DND-41 (cell line): ENCODE results near the gene DRAM2.
A peak's percentile ranks its signal among the peaks of the same experiment; 100 is the strongest.

ENCODE experiments used
- ATAC-seq: fragments of 200-7000 bp; cut with Tn5 transposase; 3 replicates; pipeline ENCODE4 v1.9.1; 2021; ENCODE audit warnings: low read depth; ENCODE audit not compliant: insufficient read depth
- DNase-seq: peaks from one replicate; pipeline ENCODE4 v3.0.0-alpha.2; 2020
- H2AFZ ChIP-seq: 2 replicates; pipeline ENCODE4 v1.6.0; 2012; ENCODE audit warnings: low read depth, low read length
- H3K27ac ChIP-seq: 2 replicates; pipeline ENCODE4 v1.5.1; 2012; ENCODE audit warnings: low read length, inconsistent platforms
- H3K27me3 ChIP-seq: fragments of 200-600 bp; sonication (generic); 2 replicates; pipeline ENCODE4 v1.6.0; 2012; ENCODE audit warnings: low read length, mild to moderate bottlenecking, inconsistent platforms; ENCODE audit not compliant: insufficient read depth, poor library complexity
- H3K36me3 ChIP-seq: 2 replicates; pipeline ENCODE4 v1.5.1; 2012; ENCODE audit warnings: low read length, inconsistent platforms; ENCODE audit not compliant: insufficient read depth
- H3K4me1 ChIP-seq: 2 replicates; pipeline ENCODE4 v1.5.1; 2012; ENCODE audit warnings: mild to moderate bottlenecking, low read length; ENCODE audit not compliant: insufficient read depth
- H3K4me2 ChIP-seq: 2 replicates; pipeline ENCODE4 v1.6.0; 2012; ENCODE audit warnings: mild to moderate bottlenecking, moderate library complexity, low read length, inconsistent platforms; ENCODE audit not compliant: insufficient read depth
- H3K4me3 ChIP-seq, 2 experiments: fragments of 200-600 bp in 1 of 2; shearing (Covaris generic) in 1 of 2; 2 replicates each; pipeline ENCODE4 v1.5.1; 2012 to 2016; ENCODE audit warnings: inconsistent platforms in 2 of 2, low read length in 2 of 2, mild to moderate bottlenecking in 2 of 2, low read depth in 1 of 2, moderate library complexity in 1 of 2
- H3K79me2 ChIP-seq: 2 replicates; pipeline ENCODE4 v1.6.0; 2012; ENCODE audit warnings: low read length, inconsistent platforms; ENCODE audit not compliant: insufficient read depth
- H3K9ac ChIP-seq: 2 replicates; pipeline ENCODE4 v1.6.0; 2012; ENCODE audit warnings: low read depth, mild to moderate bottlenecking, inconsistent platforms, low read length, moderate library complexity
- H3K9me3 ChIP-seq: 2 replicates; pipeline ENCODE4 v1.5.1; 2012; ENCODE audit warnings: low read length, moderate library complexity, mild to moderate bottlenecking, inconsistent platforms; ENCODE audit not compliant: insufficient read depth, severe bottlenecking
- H4K20me1 ChIP-seq: 2 replicates; pipeline ENCODE4 v1.6.0; 2012; ENCODE audit warnings: low read length; ENCODE audit not compliant: insufficient read depth
- EZH2 ChIP-seq: IDR thresholded peaks from 3 replicates; pipeline ENCODE4 v1.6.1; 2012; ENCODE audit warnings: borderline replicate concordance, low read depth, mild to moderate bottlenecking, moderate library complexity, low read length, inconsistent platforms; ENCODE audit not compliant: severe bottlenecking
- TF ChIP-seq, protein P1 (sequence below): IDR thresholded peaks from 2 replicates; pipeline ENCODE4 v1.5.1; 2012; ENCODE audit warnings: borderline replicate concordance, low read length, moderate library complexity, mild to moderate bottlenecking; ENCODE audit not compliant: poor library complexity, severe bottlenecking; ENCODE audit errors: extremely low read depth

The DRAM2 gene

DNA sequence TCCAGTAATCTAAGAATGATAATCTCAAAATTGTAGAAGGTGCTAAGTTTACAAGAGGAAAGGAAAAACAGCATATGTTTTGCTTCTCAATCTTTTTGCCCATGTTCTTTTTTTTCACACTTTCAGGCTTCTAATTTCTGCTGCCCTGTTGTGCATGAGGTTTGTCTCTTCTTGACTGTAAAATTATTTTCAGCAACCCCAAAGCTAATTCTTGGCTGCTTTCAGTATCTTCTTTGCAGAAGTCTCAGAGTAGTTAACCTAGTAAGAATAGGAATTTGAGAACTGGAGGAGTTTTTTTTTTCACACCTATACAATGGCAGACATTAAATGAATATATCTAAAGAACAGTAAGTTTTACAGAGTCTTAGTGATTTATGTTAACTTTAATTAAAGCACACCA, 34.2 kb upstream of the DRAM2 start:
- H3K9me3 ChIP-seq = no peaks in the 10 kb centered on the region
- no peaks in the 10 kb centered on the region for H4K20me1 ChIP-seq
- peaks cover 10% of the 10 kb centered on the region; the same call in 1 of the 2 replicates for H3K79me2 ChIP-seq
- no peaks in the 10 kb centered on the region for H3K27me3 ChIP-seq
- no peak overlapping the region for H3K4me3 ChIP-seq
- H3K9ac ChIP-seq = no peak overlapping the region
- H3K36me3 ChIP-seq = peaks cover 85% of the 10 kb centered on the region
- H3K4me1 ChIP-seq = no peaks in the 10 kb centered on the region
- no peak for TF ChIP-seq EZH2
- TF ChIP-seq, protein P1, sequence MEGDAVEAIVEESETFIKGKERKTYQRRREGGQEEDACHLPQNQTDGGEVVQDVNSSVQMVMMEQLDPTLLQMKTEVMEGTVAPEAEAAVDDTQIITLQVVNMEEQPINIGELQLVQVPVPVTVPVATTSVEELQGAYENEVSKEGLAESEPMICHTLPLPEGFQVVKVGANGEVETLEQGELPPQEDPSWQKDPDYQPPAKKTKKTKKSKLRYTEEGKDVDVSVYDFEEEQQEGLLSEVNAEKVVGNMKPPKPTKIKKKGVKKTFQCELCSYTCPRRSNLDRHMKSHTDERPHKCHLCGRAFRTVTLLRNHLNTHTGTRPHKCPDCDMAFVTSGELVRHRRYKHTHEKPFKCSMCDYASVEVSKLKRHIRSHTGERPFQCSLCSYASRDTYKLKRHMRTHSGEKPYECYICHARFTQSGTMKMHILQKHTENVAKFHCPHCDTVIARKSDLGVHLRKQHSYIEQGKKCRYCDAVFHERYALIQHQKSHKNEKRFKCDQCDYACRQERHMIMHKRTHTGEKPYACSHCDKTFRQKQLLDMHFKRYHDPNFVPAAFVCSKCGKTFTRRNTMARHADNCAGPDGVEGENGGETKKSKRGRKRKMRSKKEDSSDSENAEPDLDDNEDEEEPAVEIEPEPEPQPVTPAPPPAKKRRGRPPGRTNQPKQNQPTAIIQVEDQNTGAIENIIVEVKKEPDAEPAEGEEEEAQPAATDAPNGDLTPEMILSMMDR = no peak
- no peak overlapping the region for H3K4me2 ChIP-seq
- ATAC-seq = no peak
- no peak overlapping the region for H3K27ac ChIP-seq
- H2AFZ ChIP-seq = no peak overlapping the region
- DNase-seq = no peak

DNA sequence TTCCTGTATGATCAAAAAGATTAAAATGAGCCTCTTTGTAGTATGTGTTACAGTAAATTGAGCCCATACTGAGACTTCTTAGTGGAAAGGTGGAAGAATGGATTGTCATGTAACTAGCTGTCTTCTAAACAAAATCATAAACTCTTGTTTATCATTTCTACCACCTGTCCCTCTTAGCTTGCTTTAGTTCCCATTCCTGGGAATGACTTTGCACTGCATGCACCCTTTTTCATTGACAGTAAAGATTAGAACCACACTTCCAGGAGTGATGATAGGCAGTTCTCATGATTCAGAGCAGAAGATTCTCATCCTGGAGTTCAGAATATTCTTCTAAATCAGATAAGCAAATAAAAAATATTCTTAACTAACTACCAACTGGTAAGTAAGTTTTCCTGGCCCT, 32.6 kb upstream of the DRAM2 start:
- peaks cover 87% of the 10 kb centered on the region for H3K36me3 ChIP-seq

DNA sequence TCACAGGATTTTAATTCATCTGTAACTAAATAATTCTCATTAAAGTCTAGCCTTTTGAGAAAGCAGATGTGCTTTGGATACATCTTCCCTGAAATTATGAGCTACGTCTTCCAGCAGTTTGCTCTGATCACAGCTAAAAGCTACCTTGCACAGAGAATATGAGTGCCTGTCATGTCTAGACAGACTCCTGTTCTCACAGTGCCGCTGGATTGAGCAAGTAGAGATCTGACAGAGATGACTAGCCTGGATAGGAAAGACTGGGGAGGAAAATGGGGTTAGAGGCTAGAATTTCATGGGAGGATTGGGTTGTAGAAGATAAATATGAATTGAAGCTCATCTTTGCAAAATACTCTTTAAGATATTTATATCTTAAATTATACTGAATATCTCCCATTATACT, 24.3 kb upstream of the DRAM2 start:
- Histone ChIP-seq H4K20me1 (no peaks in the 10 kb centered on the region), H3K79me2 (peaks cover 62% of the 10 kb centered on the region), H3K9me3 (no peaks in the 10 kb centered on the region), H2AFZ (no peak overlapping the region), H3K4me3 (no peak overlapping the region), H3K36me3 (peaks cover 84% of the 10 kb centered on the region), H3K4me2 (no peak overlapping the region), H3K27ac (0 out of 2 replicates have a peak overlapping the region, but pooled peaks have one; percentile 31), H3K4me1 (no peaks in the 10 kb centered on the region), H3K9ac (no peak overlapping the region), H3K27me3 (no peaks in the 10 kb centered on the region)
- TF ChIP-seq, protein P1 = no peak
- no peak for TF ChIP-seq EZH2
- no peak for DNase-seq
- no peak for ATAC-seq

More for the DNA sequence above, 32.6 kb upstream of the DRAM2 start:
- TF ChIP-seq, protein P1 = no peak
- no peak for TF ChIP-seq EZH2
- Histone ChIP-seq H3K4me1 (no peaks in the 10 kb centered on the region), H4K20me1 (no peaks in the 10 kb centered on the region), H3K9me3 (no peaks in the 10 kb centered on the region), H3K4me2 (no peak overlapping the region), H3K9ac (no peak overlapping the region), H3K4me3 (no peak overlapping the region), H3K27me3 (no peaks in the 10 kb centered on the region), H3K27ac (0 out of 2 replicates have a peak overlapping the region, but pooled peaks have one; percentile 21), H2AFZ (no peak overlapping the region), H3K79me2 (peaks cover 12% of the 10 kb centered on the region; the same call in 1 of the 2 replicates)
- DNase-seq = no peak
- ATAC-seq = no peak

DNA sequence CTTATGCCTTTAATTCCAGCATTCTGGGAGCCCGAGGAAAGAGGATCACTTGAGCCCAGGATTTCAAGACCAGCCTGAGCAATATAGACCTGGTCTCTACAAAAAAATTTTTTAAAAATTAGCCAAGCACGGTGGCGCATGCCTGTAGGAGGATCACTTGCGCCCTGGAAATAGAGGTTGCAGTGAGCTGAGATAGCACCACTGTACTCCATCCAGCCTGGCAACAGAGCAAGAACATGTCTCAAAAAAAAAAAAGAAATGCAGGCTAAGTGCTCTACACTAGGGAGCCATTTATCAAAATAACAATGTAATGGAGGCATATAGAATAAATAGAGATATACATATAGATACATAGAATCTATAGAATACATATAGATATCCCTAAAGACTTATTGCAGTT, 23.5 kb upstream of the DRAM2 start:
- Histone ChIP-seq H3K27me3 (no peaks in the 10 kb centered on the region), H2AFZ (no peak overlapping the region), H3K4me3 (no peak overlapping the region), H4K20me1 (no peaks in the 10 kb centered on the region), H3K9ac (no peak overlapping the region), H3K79me2 (peaks cover 67% of the 10 kb centered on the region), H3K9me3 (no peaks in the 10 kb centered on the region), H3K27ac (no peak overlapping the region), H3K4me1 (no peaks in the 10 kb centered on the region), H3K36me3 (peaks cover 78% of the 10 kb centered on the region), H3K4me2 (no peak overlapping the region)
- no peak for ATAC-seq
- TF ChIP-seq EZH2 = no peak
- TF ChIP-seq, protein P1 = no peak
- no peak for DNase-seq
